Activated T-cell treated with anti-CD3 and anti-CD28 coated beads, Interleukin-2, amount 50 U/mL, for 24 hours (primary cell): ENCODE results near the gene RREB1.
"Not testable (repeated sequence)": the region's sequence is repeated elsewhere in the genome, so short reads cannot be mapped to it uniquely, and the experiment has no call there.

Source experiments
- DNase-seq: peaks from one replicate; pipeline ENCODE4 v3.0.0-alpha.2; 2020
- H3K27ac Mint-ChIP-seq: 2 replicates; pipeline ENCODE4 v1.8.0; 2020; ENCODE audit warnings: mild to moderate bottlenecking, mixed read lengths
- H3K27me3 Mint-ChIP-seq: 2 replicates; pipeline ENCODE4 v1.8.0; 2020; ENCODE audit warnings: mixed read lengths
- H3K36me3 Mint-ChIP-seq: 2 replicates; pipeline ENCODE4 v1.8.0; 2020; ENCODE audit warnings: low read depth, mixed read lengths
- H3K4me1 Mint-ChIP-seq: 2 replicates; pipeline ENCODE4 v1.8.0; 2020; ENCODE audit warnings: low read depth, mixed read lengths
- H3K4me3 Mint-ChIP-seq: 2 replicates; pipeline ENCODE4 v1.8.0; 2020; ENCODE audit warnings: mild to moderate bottlenecking, moderate library complexity, mixed read lengths
- H3K9me3 Mint-ChIP-seq: 2 replicates; pipeline ENCODE4 v1.8.0; 2020; ENCODE audit warnings: mixed read lengths

RREB1 gene

DNA sequence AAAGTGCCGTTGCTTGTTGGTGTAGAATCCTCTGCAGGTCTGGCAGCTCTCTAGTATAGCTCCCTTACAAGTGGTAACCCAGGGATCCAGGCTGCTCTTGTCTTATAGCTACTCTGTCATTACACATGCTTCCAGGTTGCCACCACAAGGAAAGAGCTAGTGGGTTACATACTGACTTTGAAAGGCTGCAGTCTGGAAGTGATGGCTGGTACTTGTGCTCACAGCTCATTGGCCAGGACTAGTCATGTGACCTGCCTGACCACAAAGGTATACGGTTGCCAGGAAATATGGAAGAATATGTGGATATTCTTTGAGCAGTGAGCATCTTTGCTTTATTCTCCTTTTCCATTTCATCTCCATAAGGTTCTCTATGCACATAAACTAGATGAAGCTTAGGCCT, 46.0 kb downstream of the RREB1 start:
- peak overlapping the region; percentile 95 for H3K27ac Mint-ChIP-seq
- no peaks in the 10 kb centered on the region for H3K27me3 Mint-ChIP-seq
- peaks cover 30% of the 10 kb centered on the region for H3K36me3 Mint-ChIP-seq
- no peak overlapping the region for H3K4me3 Mint-ChIP-seq
- DNase-seq: no peak
- no peaks in the 10 kb centered on the region for H3K9me3 Mint-ChIP-seq
- peaks cover 87% of the 10 kb centered on the region for H3K4me1 Mint-ChIP-seq

GRCh38 chr6:7154341-7155139, 46.8 kb downstream of the RREB1 start:
- no peak for DNase-seq
- Mint-ChIP-seq H3K27ac (peak overlapping the region; percentile 95), H3K4me1 (peaks cover 87% of the 10 kb centered on the region), H3K27me3 (no peaks in the 10 kb centered on the region), H3K4me3 (peak overlapping the region; percentile 41), H3K36me3 (peaks cover 27% of the 10 kb centered on the region), H3K9me3 (no peaks in the 10 kb centered on the region)

- no peak overlapping the region for H3K4me3 Mint-ChIP-seq
- no peaks in the 10 kb centered on the region for H3K9me3 Mint-ChIP-seq
- peaks cover 85% of the 10 kb centered on the region for H3K4me1 Mint-ChIP-seq
- H3K27ac Mint-ChIP-seq: peak overlapping the region; percentile 67
- H3K36me3 Mint-ChIP-seq: peaks cover 27% of the 10 kb centered on the region
- DNase-seq: no peak
- H3K27me3 Mint-ChIP-seq: no peaks in the 10 kb centered on the region
These were observed 48.3 kb downstream of the RREB1 start for GRCh38 chr6:7155871-7156579.

- H3K4me1 Mint-ChIP-seq: peaks cover 86% of the 10 kb centered on the region
- no peak overlapping the region for H3K4me3 Mint-ChIP-seq
- H3K27me3 Mint-ChIP-seq: no peaks in the 10 kb centered on the region
- DNase-seq: no peak
- H3K27ac Mint-ChIP-seq: peak overlapping the region; percentile 29
- H3K9me3 Mint-ChIP-seq: no peaks in the 10 kb centered on the region
- peaks cover 27% of the 10 kb centered on the region for H3K36me3 Mint-ChIP-seq
These were observed 49.0 kb downstream of the RREB1 start for GRCh38 chr6:7156643-7157278.

DNA sequence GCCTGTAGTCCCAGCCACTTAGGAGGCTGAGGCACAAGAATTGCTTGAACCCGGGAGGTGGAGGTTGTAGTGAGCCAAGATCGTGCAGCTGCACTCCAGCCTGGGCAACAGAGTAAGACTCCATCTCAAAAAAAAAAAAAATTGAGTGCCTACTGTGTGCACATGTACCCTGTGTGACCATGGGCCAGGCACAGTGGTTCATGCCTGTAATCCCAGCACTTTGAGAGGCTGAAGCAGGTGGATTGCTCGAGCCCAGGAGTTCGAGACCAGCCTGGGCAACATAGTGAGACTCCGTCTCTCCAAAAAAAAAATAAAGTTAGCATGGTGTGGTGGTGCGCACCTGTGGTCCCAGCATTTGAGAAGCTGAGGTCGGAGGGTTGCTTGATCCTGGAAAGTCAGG, 49.5 kb downstream of the RREB1 start:
- not testable (repeated sequence) for H3K4me3 Mint-ChIP-seq, DNase-seq, H3K27me3 Mint-ChIP-seq, H3K9me3 Mint-ChIP-seq
- peak overlapping the region; percentile 50 for H3K27ac Mint-ChIP-seq
- H3K36me3 Mint-ChIP-seq: peaks cover 27% of the 10 kb centered on the region
- peaks cover 83% of the 10 kb centered on the region for H3K4me1 Mint-ChIP-seq

GRCh38 chr6:7157752-7158616, 50.2 kb downstream of the RREB1 start:
- Mint-ChIP-seq H3K4me3 (no peak overlapping the region), H3K36me3 (peaks cover 23% of the 10 kb centered on the region), H3K27ac (peak overlapping the region; percentile 15), H3K9me3 (no peaks in the 10 kb centered on the region), H3K4me1 (peaks cover 79% of the 10 kb centered on the region), H3K27me3 (no peaks in the 10 kb centered on the region)
- no peak for DNase-seq

DNA sequence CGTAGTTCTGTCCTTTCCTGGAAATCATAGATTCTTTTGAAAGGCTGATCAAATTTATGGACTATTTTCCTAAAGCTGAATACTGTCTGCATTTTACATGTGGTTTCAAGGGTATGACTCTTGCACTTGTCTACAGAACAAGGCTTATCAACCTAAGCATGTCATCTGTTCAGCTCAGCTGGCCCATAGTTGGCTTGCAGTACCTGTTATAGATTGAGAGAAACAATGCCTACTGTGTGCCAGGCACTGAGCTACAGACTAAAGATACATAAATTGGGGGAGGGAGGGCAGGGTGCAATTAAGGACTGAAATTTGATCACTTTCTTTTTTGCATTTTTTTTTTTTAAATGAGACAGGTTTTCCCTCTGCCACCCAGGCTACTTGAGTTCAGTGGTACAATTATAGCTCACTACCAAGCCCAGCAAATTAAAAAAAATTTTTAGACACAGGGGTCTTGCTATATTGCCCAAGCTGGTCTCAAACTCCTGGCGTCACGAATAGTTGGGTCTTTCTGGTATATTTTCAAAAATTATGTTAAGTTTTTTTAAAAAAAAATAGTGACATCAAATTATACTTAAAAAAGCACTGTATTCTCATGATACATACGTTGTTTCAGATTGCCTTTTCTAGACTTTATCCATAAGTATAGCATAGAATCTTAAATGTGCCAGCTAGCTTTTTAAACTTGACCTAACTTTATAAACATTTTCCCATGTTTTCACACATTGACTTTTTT, 52.2 kb downstream of the RREB1 start:
- DNase-seq: no peak
- H3K36me3 Mint-ChIP-seq: peaks cover 30% of the 10 kb centered on the region
- no peak overlapping the region for H3K27ac Mint-ChIP-seq

GRCh38 chr6:7161253-7161623, 53.5 kb downstream of the RREB1 start:
- no peak for DNase-seq
- H3K4me3 Mint-ChIP-seq: no peak overlapping the region
- H3K36me3 Mint-ChIP-seq: peaks cover 29% of the 10 kb centered on the region
- H3K27me3 Mint-ChIP-seq: no peaks in the 10 kb centered on the region
- peaks cover 72% of the 10 kb centered on the region for H3K4me1 Mint-ChIP-seq
- no peaks in the 10 kb centered on the region for H3K9me3 Mint-ChIP-seq
- no peak overlapping the region for H3K27ac Mint-ChIP-seq

More for the DNA sequence above, 52.2 kb downstream of the RREB1 start:
- no peaks in the 10 kb centered on the region for H3K27me3 Mint-ChIP-seq
- H3K9me3 Mint-ChIP-seq: no peaks in the 10 kb centered on the region
- H3K4me3 Mint-ChIP-seq: no peak overlapping the region
- H3K4me1 Mint-ChIP-seq: peaks cover 76% of the 10 kb centered on the region

GRCh38 chr6:7161845-7162244, 54.1 kb downstream of the RREB1 start:
- Mint-ChIP-seq H3K4me1 (peaks cover 72% of the 10 kb centered on the region), H3K27ac (no peak overlapping the region), H3K36me3 (peaks cover 28% of the 10 kb centered on the region), H3K27me3 (no peaks in the 10 kb centered on the region), H3K4me3 (no peak overlapping the region), H3K9me3 (no peaks in the 10 kb centered on the region)
- DNase-seq: no peak

DNA sequence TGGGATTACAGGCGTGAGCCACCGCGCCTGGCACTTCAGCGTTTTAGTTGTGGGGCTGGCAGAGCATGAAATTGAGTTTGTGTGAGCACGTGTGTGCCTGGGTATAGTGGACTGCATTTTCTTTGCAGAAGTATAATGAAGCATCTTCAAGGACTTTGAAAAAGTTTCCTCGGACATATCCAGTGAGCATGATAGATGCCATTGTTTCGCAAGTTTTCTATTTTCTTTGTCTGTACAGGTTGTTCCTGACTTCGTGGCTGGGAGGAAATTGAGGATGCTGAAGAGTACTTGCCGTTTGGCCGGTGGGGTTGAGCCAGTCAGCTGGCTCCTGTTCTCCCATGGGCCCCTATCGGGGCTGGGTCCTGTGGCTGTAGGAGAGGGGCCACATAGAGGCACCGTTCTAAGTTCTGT, 55.9 kb downstream of the RREB1 start:
- Mint-ChIP-seq H3K9me3 (no peaks in the 10 kb centered on the region), H3K27me3 (no peaks in the 10 kb centered on the region), H3K4me1 (peaks cover 64% of the 10 kb centered on the region), H3K36me3 (peaks cover 24% of the 10 kb centered on the region), H3K27ac (no peak overlapping the region), H3K4me3 (no peak overlapping the region)
- DNase-seq: no peak

DNA sequence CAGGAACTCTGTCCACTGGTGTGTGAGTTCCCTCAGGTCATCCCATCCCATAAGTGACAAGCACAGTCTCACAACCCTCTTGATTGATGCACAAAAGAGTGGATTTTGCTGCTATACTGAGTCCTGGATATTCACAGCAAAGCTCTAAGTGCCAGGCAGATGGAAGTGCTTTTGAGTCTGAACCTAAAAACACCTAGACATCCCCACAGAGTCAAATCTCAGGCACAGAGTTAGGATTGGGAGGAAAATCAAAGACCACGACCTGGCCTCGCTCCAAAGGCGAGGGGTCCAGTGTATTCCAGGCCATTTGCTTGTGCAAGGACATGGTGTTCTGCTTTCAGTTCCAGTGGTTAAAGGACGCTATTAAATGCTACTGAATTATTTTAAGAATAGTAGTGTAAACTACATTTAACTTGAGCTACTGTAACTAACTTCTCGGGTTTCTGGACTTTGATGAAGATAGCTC, 56.8 kb downstream of the RREB1 start:
- Mint-ChIP-seq H3K4me3 (no peak overlapping the region), H3K4me1 (peaks cover 63% of the 10 kb centered on the region), H3K9me3 (no peaks in the 10 kb centered on the region)

DNA sequence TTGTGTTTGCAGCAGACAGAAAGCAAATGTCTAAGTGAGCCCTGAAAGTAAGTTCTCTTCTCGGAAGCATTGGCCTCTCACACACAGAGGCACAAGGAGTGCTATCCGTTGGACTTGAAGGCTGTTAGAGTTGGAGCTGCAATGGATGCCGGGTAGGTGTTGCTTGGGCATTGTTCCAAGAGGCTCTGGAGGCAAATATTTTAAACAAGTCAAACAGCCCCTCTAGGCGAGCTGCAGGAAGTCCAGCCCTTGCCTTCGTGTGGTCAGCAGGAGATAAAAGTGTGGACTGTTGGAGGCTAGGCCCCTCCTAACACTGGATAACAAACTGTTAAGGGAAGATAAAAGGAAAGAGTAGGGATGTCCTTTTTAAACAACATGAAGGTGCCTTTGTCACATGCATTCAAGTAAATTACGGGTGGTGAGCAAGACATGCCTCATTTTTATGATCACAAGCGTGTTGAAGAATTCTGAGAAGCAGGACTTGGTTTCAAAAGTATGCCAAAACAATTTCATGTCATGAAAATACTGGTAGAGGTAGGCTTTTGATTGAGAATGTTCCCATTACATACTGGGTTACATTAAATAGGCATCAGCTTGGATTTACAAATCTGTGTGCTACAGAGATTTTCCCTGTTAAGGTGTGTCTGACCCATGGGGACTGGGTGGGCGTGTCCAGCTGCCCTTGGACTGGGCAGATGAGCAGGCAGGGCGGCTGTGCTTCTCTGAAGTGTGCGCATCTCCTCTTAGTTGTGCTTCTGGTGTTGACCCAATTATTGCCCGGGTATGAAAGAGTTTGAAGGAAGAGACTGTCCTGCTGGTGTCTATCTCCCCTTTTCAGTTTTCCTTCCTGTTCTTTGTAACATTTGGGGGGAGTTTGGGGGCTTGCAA, 57.5 kb downstream of the RREB1 start:
- Mint-ChIP-seq H3K27ac (peak overlapping the region; percentile 11), H3K4me1 (peaks cover 66% of the 10 kb centered on the region), H3K36me3 (peaks cover 24% of the 10 kb centered on the region), H3K27me3 (no peaks in the 10 kb centered on the region), H3K9me3 (no peaks in the 10 kb centered on the region), H3K4me3 (no peak overlapping the region)
- DNase-seq: no peak

More for the DNA sequence above, 56.8 kb downstream of the RREB1 start:
- H3K27ac Mint-ChIP-seq: peak overlapping the region; percentile 11
- peaks cover 24% of the 10 kb centered on the region for H3K36me3 Mint-ChIP-seq
- H3K27me3 Mint-ChIP-seq: no peaks in the 10 kb centered on the region
- DNase-seq: no peak

DNA sequence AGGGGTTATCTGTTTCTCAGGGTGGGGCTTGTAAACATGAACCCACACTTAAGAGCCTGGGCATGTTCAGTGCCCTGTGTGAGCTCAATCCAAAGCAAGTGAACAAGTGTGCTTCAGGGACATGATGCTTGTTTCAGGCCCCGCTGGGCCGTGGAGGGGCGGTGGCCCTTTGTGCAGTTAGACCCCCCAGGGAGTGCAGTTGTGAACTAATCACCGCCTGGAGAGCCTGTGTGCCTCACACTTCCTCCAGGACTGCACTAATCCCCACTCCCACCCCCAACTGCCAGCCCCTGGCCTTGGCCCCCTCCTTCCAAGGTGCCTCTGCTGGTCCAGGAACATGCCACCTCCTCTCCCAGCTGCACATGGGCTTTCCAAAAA, 58.1 kb downstream of the RREB1 start:
- DNase-seq: no peak
- Mint-ChIP-seq H3K4me3 (no peak overlapping the region), H3K27ac (no peak overlapping the region), H3K27me3 (no peaks in the 10 kb centered on the region), H3K9me3 (no peaks in the 10 kb centered on the region), H3K36me3 (peaks cover 24% of the 10 kb centered on the region), H3K4me1 (peaks cover 66% of the 10 kb centered on the region)
